ENCODE results near the gene FBXO42.

DNA sequence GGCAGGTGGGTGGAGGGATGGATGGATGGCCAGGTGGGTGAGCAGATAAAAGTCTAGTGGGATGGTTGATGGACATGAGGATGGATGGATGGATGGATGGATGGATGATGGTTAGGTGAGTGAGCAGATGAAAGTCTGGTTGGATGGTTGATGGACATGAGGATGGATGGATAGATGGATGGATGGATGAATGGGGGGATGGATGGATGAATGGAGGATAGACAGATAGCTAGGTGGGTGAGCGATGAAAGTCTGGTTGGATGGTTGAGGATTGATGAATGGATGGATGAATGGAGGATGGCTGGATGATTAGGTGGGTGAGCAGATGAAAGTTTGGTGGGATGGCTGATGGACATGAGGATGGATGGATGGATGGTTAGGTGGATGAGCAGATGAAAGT is 130.8 kb downstream of the FBXO42 start:
- TF ChIP-seq EZH2 (IDR thresholded peaks at IDR 0.05) (no peak), EZH2phosphoT487 (IDR thresholded peaks at IDR 0.05) (no peak)
- TF ChIP-seq, protein P1, sequence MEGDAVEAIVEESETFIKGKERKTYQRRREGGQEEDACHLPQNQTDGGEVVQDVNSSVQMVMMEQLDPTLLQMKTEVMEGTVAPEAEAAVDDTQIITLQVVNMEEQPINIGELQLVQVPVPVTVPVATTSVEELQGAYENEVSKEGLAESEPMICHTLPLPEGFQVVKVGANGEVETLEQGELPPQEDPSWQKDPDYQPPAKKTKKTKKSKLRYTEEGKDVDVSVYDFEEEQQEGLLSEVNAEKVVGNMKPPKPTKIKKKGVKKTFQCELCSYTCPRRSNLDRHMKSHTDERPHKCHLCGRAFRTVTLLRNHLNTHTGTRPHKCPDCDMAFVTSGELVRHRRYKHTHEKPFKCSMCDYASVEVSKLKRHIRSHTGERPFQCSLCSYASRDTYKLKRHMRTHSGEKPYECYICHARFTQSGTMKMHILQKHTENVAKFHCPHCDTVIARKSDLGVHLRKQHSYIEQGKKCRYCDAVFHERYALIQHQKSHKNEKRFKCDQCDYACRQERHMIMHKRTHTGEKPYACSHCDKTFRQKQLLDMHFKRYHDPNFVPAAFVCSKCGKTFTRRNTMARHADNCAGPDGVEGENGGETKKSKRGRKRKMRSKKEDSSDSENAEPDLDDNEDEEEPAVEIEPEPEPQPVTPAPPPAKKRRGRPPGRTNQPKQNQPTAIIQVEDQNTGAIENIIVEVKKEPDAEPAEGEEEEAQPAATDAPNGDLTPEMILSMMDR (IDR thresholded peaks at IDR 0.05) = no peak
